ENCODE data around the gene EMX1. TPM values are rescaled to one million over a fixed set of nuclear protein-coding genes. Genes with fewer than 3 reads are reported as not detected.

EMX1 gene
- total RNA-seq, 1 donor from 2014 or later = 0.20 TPM

DNA sequence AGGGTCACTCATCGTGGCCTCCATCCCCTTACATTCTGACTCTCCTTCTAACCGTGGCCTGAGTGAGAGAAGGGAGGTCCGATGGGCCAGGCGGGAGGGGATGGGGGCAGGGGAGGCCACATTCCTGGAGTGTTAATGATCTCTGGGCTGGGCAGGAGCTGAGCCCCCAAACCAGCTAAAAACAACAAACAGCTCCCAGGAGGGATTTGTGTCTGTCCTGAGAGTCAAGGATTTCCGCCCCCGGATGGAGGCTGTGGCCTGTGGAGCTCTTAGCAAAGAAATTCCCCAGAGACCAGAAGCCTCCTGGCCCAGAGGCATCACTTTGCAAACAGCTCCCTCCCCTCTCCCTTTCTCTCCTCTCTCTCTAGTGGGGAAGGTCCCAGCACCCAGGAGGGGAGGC, 23.5 kb downstream of the EMX1 start:
- ATAC-seq (no peak), DNase-seq (ENCODE audit: low spot score) (no peak)

DNA sequence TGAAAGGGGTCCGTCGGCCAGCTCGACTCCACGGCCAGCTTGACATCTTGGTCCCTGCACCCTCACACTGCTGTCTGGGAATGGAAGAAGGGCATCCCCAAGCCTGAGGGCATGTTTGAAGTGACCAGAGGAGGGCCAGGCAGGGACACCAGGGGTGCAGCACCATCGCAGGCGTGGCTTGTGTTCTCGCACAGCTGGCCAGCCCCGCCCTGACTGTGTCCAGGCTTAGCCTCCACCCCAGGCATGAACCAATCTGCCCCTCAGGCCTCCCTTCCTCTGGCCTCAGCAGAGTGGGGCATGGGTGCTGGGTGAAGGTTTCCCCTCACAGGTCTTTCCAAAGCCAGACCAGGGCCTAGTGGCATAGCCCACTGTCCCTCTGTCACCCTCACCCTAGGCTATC, 25.0 kb downstream of the EMX1 start:
- no peak for ATAC-seq

DNA sequence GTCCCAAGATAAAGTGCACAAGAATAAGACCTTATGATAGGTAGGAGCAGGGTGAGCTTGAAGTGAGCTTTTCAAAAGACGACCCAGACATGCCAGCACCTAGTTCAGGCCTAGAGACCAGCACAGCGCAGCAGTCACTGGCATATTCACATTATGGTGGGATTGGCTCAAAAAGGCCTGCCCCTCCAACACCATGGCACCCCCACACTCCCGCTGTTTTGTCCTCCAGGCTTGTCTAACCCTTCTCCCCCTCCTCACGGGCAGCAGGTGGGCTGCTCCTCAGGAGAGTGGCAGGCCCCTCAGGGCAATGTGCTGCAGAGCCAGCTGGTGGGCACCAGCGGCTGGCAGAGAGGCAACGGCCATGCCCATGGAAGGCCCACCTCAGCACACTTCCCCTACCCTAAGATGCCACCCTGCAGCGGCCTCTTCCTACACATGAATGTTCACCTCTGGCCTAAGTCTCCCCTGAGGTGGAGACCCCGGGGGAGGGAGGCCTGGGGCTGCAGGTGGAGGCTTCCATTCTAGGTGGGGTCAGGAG, 25.6 kb downstream of the EMX1 start:
- no peak for ATAC-seq

More for the DNA sequence above, 25.0 kb downstream of the EMX1 start:
- DNase-seq (ENCODE audit: low spot score) = no peak

DNA sequence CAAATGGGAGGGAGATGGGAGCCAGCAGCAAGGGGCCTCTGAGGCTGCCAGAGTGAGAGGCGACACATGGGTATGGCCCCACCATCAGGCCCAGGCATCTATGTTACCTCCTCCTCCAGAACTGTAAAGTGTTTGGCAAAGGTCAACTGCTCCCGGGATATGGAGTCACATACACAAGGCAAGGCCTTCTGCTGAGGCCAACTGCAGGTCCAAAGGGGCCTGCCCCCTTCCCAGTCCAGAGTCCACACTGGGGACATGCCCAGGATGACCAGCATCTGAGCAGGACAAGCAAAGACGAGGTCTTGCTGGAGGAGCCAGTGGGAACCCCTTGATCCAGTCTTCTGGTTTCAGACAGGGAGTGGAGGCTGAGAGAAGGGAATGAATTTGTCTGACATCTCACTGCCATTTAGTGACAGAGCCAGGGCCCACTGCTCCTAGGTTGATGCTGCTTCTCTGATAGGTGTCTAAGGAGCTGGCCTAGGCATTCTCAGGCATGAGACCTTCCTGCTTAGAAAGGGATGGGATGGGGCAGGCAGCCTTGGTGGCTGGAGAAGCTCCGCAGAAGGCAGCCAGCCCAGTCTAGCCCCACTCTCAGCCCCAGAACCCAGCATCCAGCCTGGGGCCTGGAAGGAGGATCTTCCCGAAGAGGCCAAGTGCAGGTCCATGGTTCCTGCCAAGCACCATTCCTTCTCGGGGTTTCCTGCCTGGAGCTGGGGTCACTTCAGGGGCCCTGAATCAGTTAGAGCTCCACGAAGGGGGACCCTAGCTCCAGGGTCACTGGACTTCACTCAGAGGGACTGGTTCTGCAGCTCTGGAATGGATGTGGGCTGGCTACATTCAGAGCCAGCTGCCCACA, 26.4 kb downstream of the EMX1 start:
- no peak for DNase-seq (ENCODE audit: low spot score)

More for the DNA sequence above, 25.6 kb downstream of the EMX1 start:
- no peak for DNase-seq (ENCODE audit: low spot score)

DNA sequence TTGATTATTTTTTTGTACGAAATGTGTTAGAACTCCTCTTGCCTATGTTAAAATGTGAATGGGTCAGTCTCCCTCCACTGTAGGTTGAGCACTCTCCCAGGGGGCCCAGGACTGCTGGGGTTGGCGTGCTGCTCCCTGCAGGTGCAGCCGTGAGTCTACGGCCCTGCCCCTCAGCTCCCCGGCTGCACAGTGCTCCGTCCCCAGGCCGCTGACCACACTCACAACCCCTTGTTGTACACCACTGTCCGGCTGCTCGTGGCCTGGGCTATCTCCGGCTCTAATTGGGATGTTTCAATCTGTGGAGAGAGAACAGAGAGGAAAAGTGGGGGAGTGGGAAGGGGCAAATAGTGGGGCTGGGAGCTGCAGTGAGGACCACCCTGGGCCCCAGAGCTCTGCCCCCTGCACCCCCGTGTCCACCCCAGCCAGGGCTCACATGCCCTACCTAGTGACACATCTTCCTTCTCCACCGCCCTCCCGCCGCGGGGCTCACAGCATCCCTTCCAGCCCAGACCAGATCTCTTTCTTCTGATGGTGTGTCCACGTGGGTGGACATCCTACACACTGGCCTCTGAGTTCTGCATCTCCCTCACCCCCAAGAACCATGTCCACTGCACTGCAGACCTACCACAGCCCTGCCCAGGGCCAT, 27.6 kb downstream of the EMX1 start:
- DNase-seq (ENCODE audit: low spot score) (no peak), ATAC-seq (no peak)

More for the DNA sequence above, 26.4 kb downstream of the EMX1 start:
- ATAC-seq = peak; percentile 19

DNA sequence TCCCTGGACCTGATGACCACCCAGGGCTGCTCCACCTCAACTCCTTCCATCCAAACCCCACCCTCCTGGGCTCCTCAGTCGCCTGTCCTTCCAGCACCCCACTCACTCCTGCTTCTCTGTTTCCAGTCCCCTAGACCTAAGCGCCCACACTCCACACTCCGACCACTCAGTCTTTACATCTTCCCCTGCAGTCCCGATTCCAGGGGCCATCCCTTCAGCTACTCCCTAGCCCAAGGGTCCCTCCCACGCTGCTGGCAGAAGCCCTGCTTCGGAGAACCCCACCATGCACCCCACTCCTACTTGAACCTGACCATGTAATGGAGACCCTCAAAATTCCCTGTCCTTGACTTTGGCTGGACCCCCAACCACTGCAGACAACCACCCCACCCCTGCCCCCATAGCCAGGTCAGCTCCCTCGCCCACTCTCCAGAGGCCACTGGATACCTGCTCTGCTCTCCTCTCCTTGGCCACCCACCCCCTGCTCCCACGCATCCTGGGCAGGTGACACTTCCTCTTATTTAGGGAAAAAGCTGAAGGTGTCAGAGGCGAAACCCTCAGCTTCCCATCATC, 28.2 kb downstream of the EMX1 start:
- no peak for DNase-seq (ENCODE audit: low spot score)
- ATAC-seq = no peak

DNA sequence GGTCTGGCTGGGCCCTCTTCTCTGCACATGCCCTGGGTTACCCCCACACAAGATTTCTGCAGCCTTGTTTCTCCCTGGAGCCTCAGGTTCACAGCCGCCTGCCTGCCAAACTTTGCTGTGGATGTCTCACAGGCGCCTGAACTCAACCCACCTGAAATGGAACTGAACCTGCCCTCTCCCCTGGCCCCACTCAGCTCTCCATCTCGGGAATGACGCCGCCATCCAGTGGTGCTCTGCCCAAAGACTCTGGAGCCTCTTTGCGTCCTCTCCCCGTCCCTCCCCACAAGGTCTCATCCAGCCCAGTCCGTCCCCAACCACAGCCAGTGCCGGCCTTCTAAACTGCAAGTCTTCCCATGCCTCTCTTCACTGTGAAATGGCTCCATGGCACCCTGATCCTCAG, 29.1 kb downstream of the EMX1 start:
- DNase-seq (ENCODE audit: low spot score) = no peak
- no peak for ATAC-seq

DNA sequence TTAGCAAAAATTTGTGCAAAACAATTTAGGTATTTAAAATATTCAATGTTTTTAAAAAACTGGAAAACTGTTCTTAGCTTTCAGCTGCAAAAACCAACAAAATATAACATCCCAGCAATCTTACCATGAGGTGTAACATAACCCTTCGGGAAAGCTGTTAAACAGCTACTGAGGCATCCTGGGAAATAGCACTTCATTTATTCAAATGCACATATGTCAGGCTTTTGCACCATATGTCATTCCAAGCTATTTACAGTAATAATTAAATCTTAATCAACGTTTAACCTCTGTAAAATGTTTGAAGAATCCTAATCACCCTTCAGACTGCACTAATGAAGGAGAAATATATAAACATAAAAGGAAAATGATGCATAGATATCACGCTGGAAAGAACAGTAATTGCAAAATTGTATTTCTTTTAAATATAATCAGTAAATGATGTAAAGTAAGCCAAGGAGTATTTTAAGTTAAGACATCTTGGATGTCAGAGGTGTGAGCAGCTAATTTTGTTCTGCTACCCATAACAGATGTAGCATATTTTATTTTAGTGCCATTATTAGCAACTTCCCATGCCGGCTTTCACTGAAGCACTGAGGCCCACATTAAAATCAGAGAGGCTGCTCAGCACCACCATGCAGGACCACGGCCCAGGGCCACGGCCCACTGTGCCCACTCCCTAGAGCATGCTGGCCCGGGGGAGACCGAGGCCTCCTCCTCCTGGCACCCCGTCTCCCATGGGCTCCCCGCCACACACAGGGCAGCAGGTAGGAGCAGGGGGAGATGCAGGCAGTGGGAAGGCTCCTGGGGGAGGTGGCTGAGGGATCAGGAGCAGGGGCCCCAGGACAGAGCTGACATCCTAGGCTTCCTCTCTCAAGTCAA, 30.9 kb downstream of the EMX1 start:
- no peak for DNase-seq (ENCODE audit: low spot score)
- ATAC-seq = no peak

DNA sequence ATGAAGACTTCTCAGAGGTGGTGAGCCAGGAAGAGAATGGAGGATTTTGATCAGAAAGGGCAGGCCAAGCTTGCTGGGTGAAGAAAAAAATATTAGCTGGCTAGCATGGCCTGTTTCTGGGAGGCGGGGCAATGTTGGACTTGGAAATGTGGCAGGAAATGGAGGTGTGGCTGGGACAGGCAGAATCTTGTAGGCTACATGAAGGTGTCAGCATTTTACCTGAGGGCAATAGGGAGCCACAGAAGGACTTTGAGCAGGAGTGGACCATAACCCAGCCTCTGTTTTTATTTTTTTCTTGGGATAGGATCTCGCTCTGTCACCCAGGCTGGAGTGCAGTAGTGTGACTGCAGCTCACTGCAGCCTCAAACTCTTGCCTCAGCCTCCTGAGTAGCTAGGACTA, 31.7 kb downstream of the EMX1 start:
- peak; percentile 6 for ATAC-seq

DNA sequence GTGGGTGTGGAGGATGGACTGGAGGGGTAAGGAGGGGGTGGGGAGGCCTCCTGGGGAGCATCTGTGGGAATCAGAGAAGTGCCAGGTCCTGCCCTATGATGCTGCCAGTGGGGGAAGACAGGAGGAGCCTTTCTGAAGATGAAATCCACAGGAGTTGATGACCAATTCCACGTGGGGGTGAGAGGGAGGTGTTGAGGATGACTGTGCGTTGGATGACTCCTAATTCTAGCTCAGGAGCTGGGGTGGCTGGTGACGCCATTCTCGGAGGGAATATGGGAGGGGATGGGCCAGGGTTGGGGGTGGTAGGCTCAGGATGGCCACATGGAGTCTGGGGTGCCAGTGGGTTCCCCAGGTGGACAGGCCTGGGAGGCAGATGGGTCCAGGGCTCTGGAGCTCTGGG, 32.3 kb downstream of the EMX1 start:
- no peak for DNase-seq (ENCODE audit: low spot score)
- no peak for ATAC-seq

More for the DNA sequence above, 31.7 kb downstream of the EMX1 start:
- DNase-seq (ENCODE audit: low spot score) = no peak

DNA sequence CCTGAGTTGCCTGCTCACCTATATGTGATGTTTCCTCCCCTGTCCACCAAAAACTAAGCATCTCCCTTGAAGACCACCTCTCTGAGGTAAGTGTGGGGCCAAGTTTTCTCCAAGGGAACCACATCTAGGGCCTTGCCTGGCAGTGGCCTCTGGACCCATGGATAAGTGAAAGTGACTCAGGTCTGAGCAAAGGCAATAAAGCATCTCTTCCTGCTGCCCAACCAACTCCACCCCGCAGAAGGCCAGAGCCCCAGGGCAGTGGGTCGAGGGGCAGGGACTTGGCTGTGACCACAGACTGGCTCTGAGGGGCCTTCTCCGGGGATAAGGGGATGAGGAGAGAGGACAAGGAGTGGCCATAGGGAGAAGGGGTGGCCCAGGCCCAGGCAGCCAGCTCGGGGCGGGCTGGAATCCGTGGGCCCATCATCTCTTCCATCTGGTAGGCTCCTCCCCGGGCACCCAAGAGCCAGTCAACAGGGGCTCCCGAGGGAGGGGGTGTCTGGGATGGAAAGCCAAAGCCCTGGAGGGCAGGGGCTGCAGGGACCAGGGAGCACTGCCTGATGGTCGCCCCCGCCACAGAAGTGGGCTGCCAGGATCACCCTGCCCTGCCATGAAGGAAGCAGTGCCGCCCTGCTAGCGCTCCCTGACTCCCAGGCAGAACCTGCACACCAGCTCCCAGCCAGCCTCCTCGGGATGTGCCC, 33.4 kb downstream of the EMX1 start:
- ATAC-seq (no peak), DNase-seq (ENCODE audit: low spot score) (no peak)

DNA sequence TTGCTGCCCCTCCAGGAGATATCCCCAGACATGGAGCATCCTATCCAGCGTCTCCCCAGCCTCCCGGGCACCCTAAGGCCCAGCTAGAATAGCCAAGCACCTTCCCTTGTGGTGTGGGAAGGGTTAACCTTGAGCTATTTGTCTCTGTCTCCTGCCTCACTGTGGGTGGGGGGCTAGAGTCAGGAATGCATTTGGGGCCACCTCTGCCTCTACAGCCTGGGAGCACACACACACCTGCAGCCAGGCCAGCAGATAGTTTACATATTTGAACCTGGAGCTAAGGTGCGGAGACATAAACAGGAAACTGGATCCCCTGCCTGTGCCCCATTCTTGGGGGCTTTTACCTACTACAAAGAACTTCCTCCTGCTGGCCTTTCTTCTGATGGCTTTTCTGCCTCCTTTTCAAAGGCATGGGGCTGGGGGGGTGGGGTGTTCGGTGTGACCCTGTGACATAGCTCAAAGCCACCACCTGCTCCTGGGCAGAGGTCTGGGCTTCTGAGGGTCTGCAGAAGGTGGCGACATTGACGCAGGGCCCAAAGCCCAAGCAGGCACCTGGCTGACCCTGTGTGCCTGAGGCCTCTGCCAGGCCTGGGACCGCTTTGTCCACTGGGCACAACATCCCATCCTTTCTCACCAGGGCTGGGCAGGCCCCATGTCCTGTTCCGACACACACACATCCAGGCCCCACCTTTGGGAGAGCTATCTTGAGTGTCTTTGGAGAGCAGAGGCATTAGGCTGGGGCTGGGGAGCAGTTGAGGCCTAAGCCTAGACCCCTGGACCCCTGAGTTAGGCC, 34.2 kb downstream of the EMX1 start:
- ATAC-seq = peak; percentile 6

DNA sequence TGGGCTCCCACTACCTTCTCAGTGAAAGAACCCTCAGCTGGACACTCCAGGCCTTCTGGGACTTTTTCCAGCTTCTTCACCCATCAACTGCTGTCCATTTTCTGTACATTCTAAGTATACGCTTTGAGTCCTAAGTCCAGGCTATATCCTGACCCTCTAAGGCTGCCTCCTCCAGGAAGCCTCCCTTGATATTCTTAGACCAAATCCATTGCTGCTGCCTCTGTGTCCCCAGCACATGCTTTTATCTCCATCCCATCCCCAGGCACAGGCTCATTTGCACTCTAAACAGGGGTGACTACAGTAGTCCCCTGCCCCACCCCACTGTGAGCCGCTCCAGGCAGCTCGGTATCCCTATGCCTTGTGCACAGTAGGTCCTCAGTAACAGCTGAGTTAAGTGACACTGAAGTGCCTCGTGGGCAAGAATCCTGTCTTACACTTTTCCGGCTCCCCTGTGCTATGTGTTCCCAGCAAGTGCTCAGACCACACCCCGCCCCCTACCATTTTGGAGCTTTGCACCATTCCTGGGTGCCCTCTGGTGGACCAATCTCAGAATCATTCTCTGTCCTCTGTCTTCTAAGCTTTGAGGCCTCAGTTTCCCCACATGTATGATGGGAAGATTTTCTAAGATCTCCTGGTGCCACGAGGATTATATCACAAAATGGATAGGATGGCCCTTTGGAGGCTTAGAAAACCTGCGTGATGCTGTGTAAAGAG, 34.9 kb downstream of the EMX1 start:
- DNase-seq (ENCODE audit: low spot score) = no peak
- no peak for ATAC-seq

More for the DNA sequence above, 34.2 kb downstream of the EMX1 start:
- DNase-seq (ENCODE audit: low spot score) = no peak

DNA sequence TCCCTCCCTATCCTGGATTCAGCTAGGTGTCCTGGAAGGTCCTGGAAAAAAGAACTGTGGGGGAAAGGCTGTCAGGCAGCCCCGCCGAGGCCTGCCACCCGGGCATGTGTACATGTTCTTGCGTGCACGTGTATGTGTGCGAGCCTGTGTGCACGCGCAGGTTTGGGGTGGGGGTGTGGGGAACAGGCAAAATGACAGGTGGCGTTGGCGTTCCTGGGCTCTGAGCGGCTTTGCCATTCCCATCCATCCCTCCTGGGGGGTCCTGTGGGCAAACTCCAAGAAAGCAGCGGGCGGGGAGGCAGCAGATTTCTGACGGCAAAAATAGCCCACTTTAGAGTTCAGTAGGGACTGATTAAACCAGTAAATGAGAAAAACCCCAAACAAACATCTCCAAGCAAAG, 35.6 kb downstream of the EMX1 start:
- DNase-seq (ENCODE audit: low spot score) (no peak), ATAC-seq (no peak)

DNA sequence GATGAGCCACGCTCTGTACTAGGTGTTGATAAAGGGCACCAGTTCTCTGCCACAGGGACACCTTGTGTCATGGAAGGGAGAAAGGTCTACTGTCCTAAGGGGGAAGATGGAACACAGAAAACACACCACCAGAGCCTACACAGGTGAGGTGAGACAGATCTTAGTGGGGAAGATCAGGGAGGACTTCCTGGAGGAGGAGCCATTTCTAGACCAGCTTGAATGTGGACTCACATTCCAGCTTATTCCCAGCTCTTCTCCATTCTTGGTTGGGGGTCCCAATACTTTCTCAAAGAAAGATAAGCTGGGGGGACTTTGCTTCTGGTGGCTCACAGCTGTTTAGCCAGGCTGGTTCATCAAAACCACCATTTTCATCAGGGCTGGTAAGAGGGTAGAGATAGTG, 36.2 kb downstream of the EMX1 start:
- ATAC-seq = no peak
- no peak for DNase-seq (ENCODE audit: low spot score)

DNA sequence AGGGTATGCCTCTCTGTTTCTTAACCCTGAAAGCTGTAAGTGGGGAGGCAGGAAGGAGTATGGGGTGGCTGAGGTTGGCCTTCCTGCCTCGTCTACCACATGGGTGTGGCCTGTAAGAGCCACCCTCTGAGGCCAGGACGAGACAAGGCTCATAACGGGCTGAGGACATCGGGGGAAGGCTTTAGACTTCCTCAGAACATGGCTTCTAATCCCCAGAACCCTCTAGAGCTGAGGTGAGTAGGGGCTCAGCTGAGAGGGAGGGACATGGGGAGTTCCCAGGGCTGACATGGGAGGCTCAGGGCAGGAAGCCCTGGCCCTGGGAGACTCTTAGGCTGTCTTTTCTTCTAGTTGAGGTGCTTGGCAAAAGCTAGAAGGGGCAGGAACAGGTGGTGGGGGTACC, 36.7 kb downstream of the EMX1 start:
- DNase-seq (ENCODE audit: low spot score) (no peak), ATAC-seq (no peak)

DNA sequence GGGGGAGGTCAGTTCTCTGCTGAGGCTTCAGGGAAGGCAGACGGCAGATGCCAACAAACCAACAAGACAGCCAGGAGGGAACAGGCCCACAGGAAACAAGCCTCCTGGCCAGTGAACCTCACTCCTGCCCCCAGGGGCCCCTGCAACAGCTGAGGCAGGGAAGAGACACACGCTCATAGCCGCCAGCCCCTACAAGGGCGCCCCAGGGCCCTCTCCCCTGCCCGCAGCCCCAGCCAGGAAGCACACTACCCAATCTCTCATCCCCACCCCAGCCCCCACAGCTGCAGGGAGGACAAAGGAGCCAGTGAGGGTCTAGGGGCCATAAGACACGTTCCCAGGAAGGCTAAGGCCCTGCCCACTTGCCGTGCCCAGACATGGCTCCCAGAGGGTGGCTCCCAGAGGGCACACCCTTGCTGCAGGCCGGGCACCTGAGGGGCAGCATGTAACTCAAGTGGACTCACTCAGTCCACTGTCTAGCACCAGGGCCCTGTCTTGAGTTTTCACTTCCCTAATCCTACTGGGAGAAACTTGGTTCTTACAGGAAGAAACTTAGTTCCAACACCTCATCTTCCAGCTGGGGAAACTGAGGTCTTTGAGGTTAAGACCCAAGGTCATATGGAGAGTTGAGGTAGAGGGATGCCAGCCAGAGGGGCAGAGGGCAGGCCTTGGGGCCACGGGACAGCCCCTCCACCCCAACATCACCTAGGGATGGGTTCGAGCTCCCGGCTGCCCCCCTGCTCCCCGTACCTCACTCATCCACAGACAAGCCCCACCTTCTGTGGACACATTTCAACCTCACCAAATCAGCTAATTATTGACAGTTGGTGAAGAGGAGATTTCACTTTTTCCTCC, 37.3 kb downstream of the EMX1 start:
- ATAC-seq = no peak
- DNase-seq (ENCODE audit: low spot score) = no peak
